Brain microvascular endothelial cell (primary cell): ENCODE measurements around the gene TIMM50.

ENCODE experiments used
- DNase-seq: peaks from one replicate; pipeline ENCODE4 v3.0.0-alpha.2; 2020
- H3K27ac ChIP-seq: fragments of 250-450 bp; sonication (Bioruptor Pico); 2 replicates; pipeline ENCODE4 v1.5.1; 2020; ENCODE audit warnings: mild to moderate bottlenecking, moderate library complexity
- H3K27me3 ChIP-seq: fragments of 250-450 bp; sonication (Bioruptor Pico); replicated peaks from 2 replicates; pipeline ENCODE4 v1.5.1; 2020; ENCODE audit warnings: mild to moderate bottlenecking
- H3K36me3 ChIP-seq: fragments of 250-450 bp; sonication (Bioruptor Pico); replicated peaks from 2 replicates; pipeline ENCODE4 v1.5.1; 2020; ENCODE audit warnings: mild to moderate bottlenecking
- H3K4me3 ChIP-seq: 2 replicates; pipeline ENCODE4 v1.5.1; 2011; ENCODE audit warnings: low read depth, mild to moderate bottlenecking, control low read depth, low read length, moderate library complexity
- CTCF ChIP-seq: IDR thresholded peaks from 2 replicates; pipeline ENCODE4 v1.5.1; 2011; ENCODE audit warnings: low read depth, mild to moderate bottlenecking, moderate library complexity, low read length, control low read depth, inconsistent platforms; ENCODE audit errors: missing control alignments
- in situ Hi-C: cut with HindIII; loops from 2 replicates; pipeline ENCODE4 v1.10.0; 2017; ENCODE audit warnings: low sequenced_read_pairs, low pct_ligation_motif_present

The TIMM50 gene

GRCh38 chr19:39481676-39482075 is 1.0 kb downstream of the TIMM50 start:
- in situ Hi-C loops = no loop called here
- no peak for DNase-seq
- Histone ChIP-seq H3K27ac (no peak overlapping the region), H3K27me3 (no peaks in the 10 kb centered on the region), H3K36me3 (peaks cover 24% of the 10 kb centered on the region), H3K4me3 (peak overlapping the region; percentile 99)
- TF ChIP-seq CTCF = no peak

GRCh38 chr19:39483141-39483540 is 2.5 kb downstream of the TIMM50 start:
- Histone ChIP-seq H3K4me3 (no peak overlapping the region), H3K27me3 (no peaks in the 10 kb centered on the region), H3K36me3 (peaks cover 29% of the 10 kb centered on the region), H3K27ac (no peak overlapping the region)
- no peak for TF ChIP-seq CTCF
- DNase-seq = no peak
- in situ Hi-C loops = no loop called here

GRCh38 chr19:39489756-39490155 is 9.1 kb downstream of the TIMM50 start:
- peaks cover 56% of the 10 kb centered on the region for H3K36me3 ChIP-seq
- no peak overlapping the region for H3K4me3 ChIP-seq
- DNase-seq = no peak
- H3K27me3 ChIP-seq = no peaks in the 10 kb centered on the region
- no peak for TF ChIP-seq CTCF
- in situ Hi-C loops = no loop called here
- H3K27ac ChIP-seq = no peak overlapping the region

GRCh38 chr19:39492225-39492624 is 11.6 kb downstream of the TIMM50 start:
- in situ Hi-C loops = no loop called here
- no peak for DNase-seq
- Histone ChIP-seq H3K27ac (no peak overlapping the region), H3K27me3 (no peaks in the 10 kb centered on the region), H3K36me3 (peaks cover 38% of the 10 kb centered on the region), H3K4me3 (no peak overlapping the region)
- no peak for TF ChIP-seq CTCF

- no peak for TF ChIP-seq CTCF
- H3K27ac ChIP-seq = no peak overlapping the region
These were observed 12.2 kb downstream of the TIMM50 start for GRCh38 chr19:39492788-39493187.

GRCh38 chr19:39494661-39495060 is 14.0 kb downstream of the TIMM50 start:
- Histone ChIP-seq H3K4me3 (no peak overlapping the region), H3K27me3 (peaks cover 12% of the 10 kb centered on the region), H3K36me3 (peaks cover 17% of the 10 kb centered on the region), H3K27ac (no peak overlapping the region)
- in situ Hi-C loops = no loop called here
- no peak for DNase-seq
- no peak for TF ChIP-seq CTCF

More at GRCh38 chr19:39492788-39493187, 12.2 kb downstream of the TIMM50 start:
- peaks cover 34% of the 10 kb centered on the region for H3K36me3 ChIP-seq
- in situ Hi-C loops = no loop called here
- no peaks in the 10 kb centered on the region for H3K27me3 ChIP-seq
- DNase-seq = no peak
- no peak overlapping the region for H3K4me3 ChIP-seq
